OCI-LY3 (cell line): ENCODE data around the gene MKX.

Experiments
- H2AFZ ChIP-seq: fragments of 200-600, 300-600 bp; shearing (Covaris generic); 2 replicates; pipeline ENCODE4 v1.6.0; 2014; ENCODE audit warnings: antibody characterized with exemption, low read depth, low read length
- H3K27ac ChIP-seq: fragments of 200-600, 300-600 bp; sonication (generic); 2 replicates; pipeline ENCODE4 v1.5.1; 2014; ENCODE audit warnings: mild to moderate bottlenecking, low read length, moderate library complexity, mixed read lengths
- H3K27me3 ChIP-seq: fragments of 200-600, 300-600 bp; sonication (generic); 2 replicates; pipeline ENCODE4 v1.6.1; 2014; ENCODE audit warnings: low read depth, low read length, mixed read lengths
- H3K36me3 ChIP-seq: fragments of 200-600, 300-600 bp; sonication (generic); replicated peaks from 2 replicates; pipeline ENCODE3; 2014; ENCODE audit warnings: low read depth, low read length, mixed read lengths
- H3K4me1 ChIP-seq: fragments of 300-600, 200-600 bp; sonication (generic); 2 replicates; pipeline ENCODE4 v1.6.1; 2014; ENCODE audit warnings: low read length, mixed read lengths
- H3K4me2 ChIP-seq: fragments of 200-600, 300-600 bp; sonication (generic); 2 replicates; pipeline ENCODE4 v1.6.1; 2014; ENCODE audit warnings: low read length, mixed read lengths
- H3K4me3 ChIP-seq: fragments of 300-600, 200-600 bp; sonication (generic); 2 replicates; pipeline ENCODE4 v1.5.1; 2014; ENCODE audit warnings: antibody characterized with exemption, mild to moderate bottlenecking, low read length, moderate library complexity
- H3K79me2 ChIP-seq: fragments of 300-600, 200-600 bp; shearing (Covaris generic); 2 replicates; pipeline ENCODE4 v1.6.1; 2014; ENCODE audit warnings: mild to moderate bottlenecking, low read length, mixed read lengths
- H3K9ac ChIP-seq: fragments of 300-600, 200-600 bp; shearing (Covaris generic); 2 replicates; pipeline ENCODE4 v1.6.0; 2014; ENCODE audit warnings: mild to moderate bottlenecking, low read length, moderate library complexity
- H3K9me3 ChIP-seq: fragments of 200-600, 300-600 bp; shearing (Covaris generic); 2 replicates; pipeline ENCODE4 v1.6.1; 2014; ENCODE audit warnings: low read length, mixed read lengths; ENCODE audit not compliant: insufficient read depth
- H4K20me1 ChIP-seq: fragments of 200-600, 300-600 bp; sonication (generic); 2 replicates; pipeline ENCODE4 v1.6.1; 2016; ENCODE audit warnings: low read length, mixed read lengths; ENCODE audit not compliant: insufficient read depth
- CTCF ChIP-seq: fragments of 200-600, 300-600 bp; sonication (generic); IDR thresholded peaks from 2 replicates; pipeline ENCODE4 v1.5.1; 2014; ENCODE audit warnings: antibody characterized with exemption, low read length, low read depth
- EZH2phosphoT487 ChIP-seq: fragments of 200-600 bp; shearing (Covaris generic); IDR thresholded peaks from 2 replicates; pipeline ENCODE4 v1.6.1; 2018; ENCODE audit warnings: antibody characterized with exemption, mixed run types, low read depth

MKX gene

GRCh38 chr10:27638071-27638750, 107.4 kb downstream of the MKX start:
- no peaks in the 10 kb centered on the region for H3K4me1 ChIP-seq
- no peak overlapping the region for H3K9ac ChIP-seq
- no peak overlapping the region for H3K4me3 ChIP-seq
- H4K20me1 ChIP-seq = no peaks in the 10 kb centered on the region
- no peaks in the 10 kb centered on the region for H3K27me3 ChIP-seq
- no peak overlapping the region for H3K27ac ChIP-seq
- no peaks in the 10 kb centered on the region for H3K79me2 ChIP-seq
- H3K4me2 ChIP-seq = no peak overlapping the region
- no peak for TF ChIP-seq CTCF
- TF ChIP-seq EZH2phosphoT487 = no peak
- H3K9me3 ChIP-seq = no peaks in the 10 kb centered on the region
- H3K36me3 ChIP-seq = no peaks in the 10 kb centered on the region
- no peak overlapping the region for H2AFZ ChIP-seq

GRCh38 chr10:27637601-27638000, 108.0 kb downstream of the MKX start:
- no peaks in the 10 kb centered on the region for H3K79me2 ChIP-seq
- no peak overlapping the region for H3K27ac ChIP-seq
- no peaks in the 10 kb centered on the region for H3K27me3 ChIP-seq
- H3K9me3 ChIP-seq = no peaks in the 10 kb centered on the region
- H3K9ac ChIP-seq = no peak overlapping the region
- TF ChIP-seq EZH2phosphoT487 (no peak), CTCF (no peak)
- no peaks in the 10 kb centered on the region for H3K4me1 ChIP-seq
- H2AFZ ChIP-seq = no peak overlapping the region
- H3K36me3 ChIP-seq = no peaks in the 10 kb centered on the region
- H4K20me1 ChIP-seq = no peaks in the 10 kb centered on the region
- H3K4me3 ChIP-seq = no peak overlapping the region
- no peak overlapping the region for H3K4me2 ChIP-seq

GRCh38 chr10:27636816-27637215, 108.8 kb downstream of the MKX start:
- Histone ChIP-seq H3K4me3 (no peak overlapping the region), H3K9ac (no peak overlapping the region), H3K4me1 (no peaks in the 10 kb centered on the region), H3K27me3 (no peaks in the 10 kb centered on the region), H3K36me3 (no peaks in the 10 kb centered on the region), H3K27ac (no peak overlapping the region), H3K9me3 (no peaks in the 10 kb centered on the region), H2AFZ (no peak overlapping the region), H3K4me2 (no peak overlapping the region), H4K20me1 (no peaks in the 10 kb centered on the region), H3K79me2 (no peaks in the 10 kb centered on the region)
- TF ChIP-seq EZH2phosphoT487 = no peak
- TF ChIP-seq CTCF = no peak

- Histone ChIP-seq H4K20me1 (no peaks in the 10 kb centered on the region), H3K4me2 (no peak overlapping the region), H3K79me2 (no peaks in the 10 kb centered on the region), H3K27me3 (no peaks in the 10 kb centered on the region), H3K9ac (no peak overlapping the region), H3K4me3 (no peak overlapping the region), H3K27ac (no peak overlapping the region), H3K4me1 (no peaks in the 10 kb centered on the region), H3K36me3 (no peaks in the 10 kb centered on the region), H3K9me3 (no peaks in the 10 kb centered on the region), H2AFZ (no peak overlapping the region)
- no peak for TF ChIP-seq CTCF
- TF ChIP-seq EZH2phosphoT487 = no peak
These were observed 109.8 kb downstream of the MKX start for GRCh38 chr10:27635699-27636270.
